GM13976 (cell line): ENCODE results near the gene SULT1C3.
"Not testable (repeated sequence)": the region's sequence is repeated elsewhere in the genome, so short reads cannot be mapped to it uniquely, and the experiment has no call there.

Experiments
- DNase-seq: peaks from one replicate; pipeline ENCODE4 v3.0.0; 2012; ENCODE audit warnings: low spot score
- CTCF ChIP-seq: IDR thresholded peaks from 2 replicates; pipeline ENCODE4 v1.5.1; 2012; ENCODE audit warnings: borderline replicate concordance, mild to moderate bottlenecking; ENCODE audit not compliant: insufficient read depth; ENCODE audit errors: extremely low read depth, missing control alignments, control extremely low read depth
- in situ Hi-C: fragments of 300-500 bp; cut with MboI; formaldehyde crosslinking; loops from one replicate; pipeline ENCODE4 v1.12.0; 2022; ENCODE audit warnings: low sequenced_read_pairs, mixed read lengths, inconsistent platforms; ENCODE audit not compliant: unreplicated experiment

SULT1C3 gene

DNA sequence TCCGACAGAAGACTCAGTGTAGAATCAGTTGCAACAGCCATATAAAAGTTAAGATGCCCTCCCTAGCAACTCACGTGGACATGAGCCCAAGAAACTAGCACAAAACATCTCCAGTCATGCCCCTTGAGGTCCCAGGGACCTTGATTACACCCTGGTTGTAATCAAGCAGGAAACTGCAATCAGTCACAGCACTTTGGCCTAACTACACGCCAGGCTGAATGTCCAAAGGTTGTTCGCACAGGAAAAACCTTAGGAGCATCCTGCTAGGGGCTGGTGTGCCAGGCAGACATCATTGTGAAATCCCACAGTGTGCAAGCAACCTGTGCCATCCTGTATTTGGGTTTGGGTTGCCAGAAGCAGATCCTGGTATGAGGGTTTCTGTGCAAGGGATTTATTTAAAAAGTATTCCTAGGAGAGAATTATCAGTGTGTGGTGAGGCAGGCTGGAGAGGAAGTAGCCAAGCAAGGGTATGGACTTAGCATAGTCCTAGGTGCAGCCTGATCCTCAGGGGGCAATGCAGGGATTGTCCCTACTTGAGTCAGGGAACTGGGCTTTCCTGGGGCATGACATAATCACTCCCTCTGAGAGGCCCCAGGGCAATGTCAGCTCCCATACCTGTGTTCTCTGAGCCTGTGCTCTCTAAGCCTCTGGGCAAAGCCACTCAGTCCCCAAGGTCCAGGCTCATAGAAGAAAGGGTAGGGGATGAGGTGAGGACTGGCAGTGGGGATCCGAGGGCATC lies 31.2 kb downstream of the SULT1C3 start:
- no peak for TF ChIP-seq CTCF
- no peak for DNase-seq
- in situ Hi-C loops, result no loop called here

GRCh38 chr2:108271691-108272253 lies 32.0 kb downstream of the SULT1C3 start:
- no peak for TF ChIP-seq CTCF
- no peak for DNase-seq
- in situ Hi-C loops, result no loop called here

GRCh38 chr2:108278631-108279030 lies 38.9 kb downstream of the SULT1C3 start:
- DNase-seq, result no peak
- in situ Hi-C loops, result no loop called here
- no peak for TF ChIP-seq CTCF

GRCh38 chr2:108279468-108279867 lies 39.7 kb downstream of the SULT1C3 start:
- no peak for DNase-seq
- no peak for TF ChIP-seq CTCF
- in situ Hi-C loops, result no loop called here

- DNase-seq, result no peak
- in situ Hi-C loops, result no loop called here
- TF ChIP-seq CTCF, result no peak
Measured at GRCh38 chr2:108280466-108280865, 40.7 kb downstream of the SULT1C3 start.

DNA sequence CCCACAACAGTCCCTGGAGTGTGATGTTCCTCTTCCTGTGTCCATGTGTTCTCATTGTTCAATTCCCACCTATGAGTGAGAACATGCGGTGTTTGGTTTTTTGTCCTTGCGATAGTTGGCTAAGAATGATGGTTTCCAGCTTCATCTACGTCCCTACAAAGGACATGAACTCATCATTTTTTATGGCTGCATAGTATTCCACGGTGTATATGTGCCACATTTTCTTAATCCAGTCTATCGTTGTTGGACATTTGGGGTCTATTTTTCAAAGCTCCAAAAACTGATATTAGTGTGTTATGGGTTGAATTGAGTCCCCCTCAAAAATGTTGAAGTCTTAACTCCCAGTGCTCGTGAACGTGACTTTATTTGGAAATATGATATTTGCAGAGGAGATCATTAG lies 44.8 kb downstream of the SULT1C3 start:
- in situ Hi-C loops, DNase-seq: not testable (repeated sequence)

- in situ Hi-C loops, result no loop called here
- no peak for DNase-seq
- TF ChIP-seq CTCF, result no peak
Measured at GRCh38 chr2:108285616-108286015, 45.8 kb downstream of the SULT1C3 start.
